Measurements from ENCODE around the gene PIEZO2. TPM values are rescaled to one million over a fixed set of nuclear protein-coding genes. Genes with fewer than 3 reads are reported as not detected.

PIEZO2 gene
- total RNA-seq, 1 donor from 2014 or later, result 50.1 TPM

DNA sequence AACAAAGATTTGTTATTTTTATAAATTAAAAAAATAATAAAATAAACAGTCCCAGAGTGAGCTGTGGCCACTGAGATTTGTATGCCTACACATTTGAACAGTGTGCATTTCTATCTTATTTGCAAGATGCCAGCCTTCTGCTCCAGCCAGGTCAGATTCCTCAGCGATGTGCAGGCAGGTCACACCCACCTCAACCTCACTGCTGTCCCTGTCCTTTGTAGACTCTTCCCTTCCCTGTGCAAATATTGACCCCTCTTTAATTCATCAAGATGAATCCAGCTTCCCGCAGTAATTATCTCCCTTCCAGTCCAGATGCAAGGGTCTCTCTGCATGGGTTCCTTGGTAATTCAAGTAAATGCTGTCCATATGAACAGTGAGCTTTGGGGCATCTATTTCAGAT, 256.2 kb downstream of the PIEZO2 start:
- no peak for DNase-seq
- peaks cover 11% of the 10 kb centered on the region for H3K36me3 Mint-ChIP-seq (ENCODE audit: unreplicated experiment)
- peaks cover 8% of the 10 kb centered on the region for H3K9me3 Mint-ChIP-seq (ENCODE audit: unreplicated experiment)
- TF ChIP-seq, protein P1, sequence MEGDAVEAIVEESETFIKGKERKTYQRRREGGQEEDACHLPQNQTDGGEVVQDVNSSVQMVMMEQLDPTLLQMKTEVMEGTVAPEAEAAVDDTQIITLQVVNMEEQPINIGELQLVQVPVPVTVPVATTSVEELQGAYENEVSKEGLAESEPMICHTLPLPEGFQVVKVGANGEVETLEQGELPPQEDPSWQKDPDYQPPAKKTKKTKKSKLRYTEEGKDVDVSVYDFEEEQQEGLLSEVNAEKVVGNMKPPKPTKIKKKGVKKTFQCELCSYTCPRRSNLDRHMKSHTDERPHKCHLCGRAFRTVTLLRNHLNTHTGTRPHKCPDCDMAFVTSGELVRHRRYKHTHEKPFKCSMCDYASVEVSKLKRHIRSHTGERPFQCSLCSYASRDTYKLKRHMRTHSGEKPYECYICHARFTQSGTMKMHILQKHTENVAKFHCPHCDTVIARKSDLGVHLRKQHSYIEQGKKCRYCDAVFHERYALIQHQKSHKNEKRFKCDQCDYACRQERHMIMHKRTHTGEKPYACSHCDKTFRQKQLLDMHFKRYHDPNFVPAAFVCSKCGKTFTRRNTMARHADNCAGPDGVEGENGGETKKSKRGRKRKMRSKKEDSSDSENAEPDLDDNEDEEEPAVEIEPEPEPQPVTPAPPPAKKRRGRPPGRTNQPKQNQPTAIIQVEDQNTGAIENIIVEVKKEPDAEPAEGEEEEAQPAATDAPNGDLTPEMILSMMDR (IDR thresholded peaks at IDR 0.05; ENCODE audit: partially characterized antibody, unreplicated experiment), result no peak
- H3K4me3 Mint-ChIP-seq (ENCODE audit: unreplicated experiment), result no peak overlapping the region
- no peak overlapping the region for H3K27ac Mint-ChIP-seq (ENCODE audit: unreplicated experiment)
- peaks cover 5% of the 10 kb centered on the region for H3K27me3 Mint-ChIP-seq (ENCODE audit: unreplicated experiment)
- H3K4me1 Mint-ChIP-seq (ENCODE audit: low read depth, unreplicated experiment), result peaks cover 20% of the 10 kb centered on the region

DNA sequence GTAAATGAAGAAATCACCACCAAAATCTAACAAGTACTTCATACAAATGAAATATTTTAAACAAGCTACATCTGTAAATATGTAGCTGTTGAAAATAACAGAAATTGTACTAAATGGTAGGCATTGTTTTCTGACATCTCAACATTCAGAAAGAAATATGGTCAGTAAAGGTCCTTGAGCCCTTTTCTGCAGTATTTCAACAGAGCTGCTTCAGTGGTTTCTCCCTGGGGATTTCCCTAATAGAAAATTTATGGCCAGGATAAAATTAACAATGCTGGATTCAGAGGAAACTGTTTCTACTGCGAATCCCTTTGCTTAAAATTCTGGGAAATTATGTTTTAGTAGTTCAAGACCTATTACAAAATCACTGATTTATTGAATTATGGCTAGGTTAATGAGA, 256.6 kb downstream of the PIEZO2 start:
- no peak overlapping the region for H3K27ac Mint-ChIP-seq (ENCODE audit: unreplicated experiment)
- H3K4me3 Mint-ChIP-seq (ENCODE audit: unreplicated experiment), result no peak overlapping the region
- DNase-seq, result no peak
- peaks cover 5% of the 10 kb centered on the region for H3K27me3 Mint-ChIP-seq (ENCODE audit: unreplicated experiment)
- H3K9me3 Mint-ChIP-seq (ENCODE audit: unreplicated experiment), result peaks cover 8% of the 10 kb centered on the region
- peaks cover 11% of the 10 kb centered on the region for H3K36me3 Mint-ChIP-seq (ENCODE audit: unreplicated experiment)
- peaks cover 20% of the 10 kb centered on the region for H3K4me1 Mint-ChIP-seq (ENCODE audit: low read depth, unreplicated experiment)
- TF ChIP-seq, protein P1 (IDR thresholded peaks at IDR 0.05; ENCODE audit: partially characterized antibody, unreplicated experiment), result no peak

DNA sequence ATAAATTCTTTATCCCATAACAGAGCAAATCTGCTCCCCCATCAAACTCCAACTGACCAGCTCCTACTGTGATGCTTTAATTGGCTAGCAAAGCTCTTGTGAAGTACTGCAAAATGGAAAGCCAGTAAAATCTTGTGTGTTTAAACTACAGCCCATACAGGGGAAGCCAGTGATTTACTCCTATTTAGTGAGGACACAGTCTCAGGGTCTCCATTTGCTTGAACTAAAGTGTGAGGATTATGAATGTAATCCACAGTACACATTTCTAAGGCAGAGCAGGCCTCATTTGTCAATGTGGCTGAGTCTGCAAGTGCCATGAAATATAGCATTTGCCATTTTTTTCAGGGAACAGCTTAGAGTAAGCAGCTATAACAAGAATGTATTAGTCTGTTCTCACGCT, 259.3 kb downstream of the PIEZO2 start:
- DNase-seq, result no peak
- Mint-ChIP-seq H3K27ac (ENCODE audit: unreplicated experiment) (no peak overlapping the region), H3K4me3 (ENCODE audit: unreplicated experiment) (no peak overlapping the region), H3K4me1 (ENCODE audit: low read depth, unreplicated experiment) (peaks cover 12% of the 10 kb centered on the region), H3K36me3 (ENCODE audit: unreplicated experiment) (peaks cover 10% of the 10 kb centered on the region), H3K27me3 (ENCODE audit: unreplicated experiment) (peaks cover 3% of the 10 kb centered on the region), H3K9me3 (ENCODE audit: unreplicated experiment) (peaks cover 4% of the 10 kb centered on the region)
- TF ChIP-seq, protein P1 (IDR thresholded peaks at IDR 0.05; ENCODE audit: partially characterized antibody, unreplicated experiment), result no peak

DNA sequence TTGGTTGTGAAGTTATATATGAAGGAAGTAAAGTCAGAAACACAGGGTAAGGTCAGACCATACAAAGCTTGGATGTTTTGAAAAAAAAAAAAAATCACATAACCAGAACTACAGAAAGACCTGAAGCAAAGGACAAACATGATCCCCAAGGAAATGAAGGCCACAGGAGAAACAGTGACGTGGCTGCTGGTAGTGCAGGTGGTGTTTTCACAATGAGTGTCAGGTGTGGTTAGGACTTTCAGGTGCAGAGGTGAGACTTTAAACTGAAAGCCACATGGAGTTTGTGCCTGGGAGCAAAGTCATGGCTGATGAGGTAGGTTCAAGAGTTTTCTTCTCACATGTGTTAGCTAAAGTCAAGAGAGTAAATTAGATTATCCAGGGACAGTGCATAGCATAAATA, 270.7 kb downstream of the PIEZO2 start:
- H3K36me3 Mint-ChIP-seq (ENCODE audit: unreplicated experiment), result no peaks in the 10 kb centered on the region
- no peak for DNase-seq
- H3K27me3 Mint-ChIP-seq (ENCODE audit: unreplicated experiment), result peaks cover 2% of the 10 kb centered on the region
- TF ChIP-seq, protein P1 (IDR thresholded peaks at IDR 0.05; ENCODE audit: partially characterized antibody, unreplicated experiment), result no peak
- no peak overlapping the region for H3K4me3 Mint-ChIP-seq (ENCODE audit: unreplicated experiment)
- H3K27ac Mint-ChIP-seq (ENCODE audit: unreplicated experiment), result no peak overlapping the region
- no peaks in the 10 kb centered on the region for H3K9me3 Mint-ChIP-seq (ENCODE audit: unreplicated experiment)
- peaks cover 6% of the 10 kb centered on the region for H3K4me1 Mint-ChIP-seq (ENCODE audit: low read depth, unreplicated experiment)

DNA sequence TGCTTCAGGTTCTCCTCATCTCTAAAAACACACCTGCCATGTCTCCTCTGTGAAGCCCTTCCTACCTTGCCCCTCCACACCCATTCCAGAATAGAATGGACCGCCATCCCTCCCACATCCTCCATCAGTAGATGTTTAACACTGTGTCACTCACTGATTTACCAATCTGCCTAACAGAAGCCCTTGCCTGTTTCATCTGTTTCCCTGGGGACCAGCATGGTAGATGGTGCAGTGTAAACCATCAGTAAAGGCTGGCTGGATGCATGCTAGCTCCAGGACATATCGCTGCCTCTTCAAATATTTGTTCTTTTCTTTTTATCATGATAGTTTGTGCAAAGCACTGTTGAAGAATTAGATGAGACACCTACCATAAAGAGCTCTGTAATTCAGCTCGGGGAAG, 271.4 kb downstream of the PIEZO2 start:
- H3K27me3 Mint-ChIP-seq (ENCODE audit: unreplicated experiment), result peaks cover 2% of the 10 kb centered on the region
- H3K4me3 Mint-ChIP-seq (ENCODE audit: unreplicated experiment), result no peak overlapping the region
- H3K27ac Mint-ChIP-seq (ENCODE audit: unreplicated experiment), result peak overlapping the region; percentile 52

More for the DNA sequence above, 271.4 kb downstream of the PIEZO2 start:
- Mint-ChIP-seq H3K36me3 (ENCODE audit: unreplicated experiment) (no peaks in the 10 kb centered on the region), H3K9me3 (ENCODE audit: unreplicated experiment) (no peaks in the 10 kb centered on the region), H3K4me1 (ENCODE audit: low read depth, unreplicated experiment) (peaks cover 6% of the 10 kb centered on the region)
- TF ChIP-seq, protein P1 (IDR thresholded peaks at IDR 0.05; ENCODE audit: partially characterized antibody, unreplicated experiment), result no peak
- DNase-seq, result no peak

All from glutamatergic neuron (in vitro differentiated cells).